Islet precursor cell (in vitro differentiated cells): ENCODE measurements around the gene MRPS27.

Experiments
- DNase-seq: peaks from one replicate; pipeline ENCODE4 v3.0.0-alpha.2; 2018

Gene MRPS27

GRCh38 chr5:72290356-72291133, 29.5 kb downstream of the MRPS27 start:
- DNase-seq: no peak

- no peak for DNase-seq
Observed at GRCh38 chr5:72288924-72289323, 31.1 kb downstream of the MRPS27 start.

- DNase-seq: no peak
Observed at GRCh38 chr5:72286798-72287197, 33.2 kb downstream of the MRPS27 start.

- no peak for DNase-seq
Observed at GRCh38 chr5:72285424-72285821, 34.6 kb downstream of the MRPS27 start.

GRCh38 chr5:72284559-72285423, 35.2 kb downstream of the MRPS27 start:
- no peak for DNase-seq

GRCh38 chr5:72283358-72283757, 36.7 kb downstream of the MRPS27 start:
- DNase-seq: no peak

GRCh38 chr5:72282878-72283277, 37.2 kb downstream of the MRPS27 start:
- no peak for DNase-seq

- DNase-seq: no peak
Observed at GRCh38 chr5:72281764-72282499, 38.1 kb downstream of the MRPS27 start.

GRCh38 chr5:72281430-72281763, 38.6 kb downstream of the MRPS27 start:
- DNase-seq: no peak

- DNase-seq: peak; percentile 53
Observed at GRCh38 chr5:72280581-72281069, 39.4 kb downstream of the MRPS27 start.

- no peak for DNase-seq
Observed at GRCh38 chr5:72276219-72276752, 43.8 kb downstream of the MRPS27 start.

- DNase-seq: no peak
Observed at GRCh38 chr5:72273547-72273946, 46.5 kb downstream of the MRPS27 start.

GRCh38 chr5:72272398-72272797, 47.6 kb downstream of the MRPS27 start:
- DNase-seq: no peak

- no peak for DNase-seq
Observed at GRCh38 chr5:72271702-72272101, 48.3 kb downstream of the MRPS27 start.

- DNase-seq: no peak
Observed at GRCh38 chr5:72270037-72270436, 50.0 kb downstream of the MRPS27 start.

- no peak for DNase-seq
Observed at GRCh38 chr5:72269411-72269780, 50.6 kb downstream of the MRPS27 start.

- peak; percentile 80 for DNase-seq
Observed at GRCh38 chr5:72268753-72269410, 51.2 kb downstream of the MRPS27 start.

- DNase-seq: no peak
Observed at GRCh38 chr5:72268260-72268659, 51.8 kb downstream of the MRPS27 start.

GRCh38 chr5:72267685-72268084, 52.4 kb downstream of the MRPS27 start:
- DNase-seq: no peak

GRCh38 chr5:72266862-72267261, 53.2 kb downstream of the MRPS27 start:
- no peak for DNase-seq

GRCh38 chr5:72265032-72265877, 54.8 kb downstream of the MRPS27 start:
- no peak for DNase-seq

GRCh38 chr5:72256536-72256935, 63.5 kb downstream of the MRPS27 start:
- no peak for DNase-seq
